Brain microvascular endothelial cell (primary cell): ENCODE results near the gene DLGAP4.

Experiments
- DNase-seq: peaks from one replicate; pipeline ENCODE4 v3.0.0-alpha.2; 2020
- H3K27ac ChIP-seq: fragments of 250-450 bp; sonication (Bioruptor Pico); 2 replicates; pipeline ENCODE4 v1.5.1; 2020; ENCODE audit warnings: mild to moderate bottlenecking, moderate library complexity
- H3K27me3 ChIP-seq: fragments of 250-450 bp; sonication (Bioruptor Pico); replicated peaks from 2 replicates; pipeline ENCODE4 v1.5.1; 2020; ENCODE audit warnings: mild to moderate bottlenecking
- H3K36me3 ChIP-seq: fragments of 250-450 bp; sonication (Bioruptor Pico); replicated peaks from 2 replicates; pipeline ENCODE4 v1.5.1; 2020; ENCODE audit warnings: mild to moderate bottlenecking
- H3K4me3 ChIP-seq: 2 replicates; pipeline ENCODE4 v1.5.1; 2011; ENCODE audit warnings: low read depth, mild to moderate bottlenecking, control low read depth, low read length, moderate library complexity
- CTCF ChIP-seq: IDR thresholded peaks from 2 replicates; pipeline ENCODE4 v1.5.1; 2011; ENCODE audit warnings: low read depth, mild to moderate bottlenecking, moderate library complexity, low read length, control low read depth, inconsistent platforms; ENCODE audit errors: missing control alignments
- in situ Hi-C: cut with HindIII; loops from 2 replicates; pipeline ENCODE4 v1.10.0; 2017; ENCODE audit warnings: low sequenced_read_pairs, low pct_ligation_motif_present

The DLGAP4 gene

GRCh38 chr20:36478137-36478905, 172.2 kb downstream of the DLGAP4 start:
- peak; percentile 19 for TF ChIP-seq CTCF
- Histone ChIP-seq H3K27me3 (no peaks in the 10 kb centered on the region), H3K36me3 (peaks cover 7% of the 10 kb centered on the region), H3K4me3 (no peak overlapping the region), H3K27ac (no peak overlapping the region)
- in situ Hi-C loops, result no loop called here
- peak; percentile 38 for DNase-seq

- in situ Hi-C loops, result no loop called here
- Histone ChIP-seq H3K4me3 (no peak overlapping the region), H3K27me3 (no peaks in the 10 kb centered on the region), H3K27ac (no peak overlapping the region), H3K36me3 (peaks cover 10% of the 10 kb centered on the region)
- no peak for DNase-seq
- TF ChIP-seq CTCF, result peak; percentile 23
Observed at GRCh38 chr20:36479938-36480337, 173.8 kb downstream of the DLGAP4 start.

- in situ Hi-C loops, result no loop called here
- Histone ChIP-seq H3K4me3 (no peak overlapping the region), H3K36me3 (peaks cover 10% of the 10 kb centered on the region), H3K27me3 (no peaks in the 10 kb centered on the region), H3K27ac (no peak overlapping the region)
- no peak for TF ChIP-seq CTCF
- no peak for DNase-seq
Observed at GRCh38 chr20:36480456-36481048, 174.4 kb downstream of the DLGAP4 start.

- H3K36me3 ChIP-seq, result peaks cover 12% of the 10 kb centered on the region
- in situ Hi-C loops, result no loop called here
- no peak overlapping the region for H3K27ac ChIP-seq
- no peak for DNase-seq
- H3K4me3 ChIP-seq, result no peak overlapping the region
- H3K27me3 ChIP-seq, result no peaks in the 10 kb centered on the region
- TF ChIP-seq CTCF, result peak; percentile 21
Observed at GRCh38 chr20:36481380-36482043, 175.4 kb downstream of the DLGAP4 start.

GRCh38 chr20:36482044-36482473, 175.9 kb downstream of the DLGAP4 start:
- no peak for DNase-seq
- H3K27ac ChIP-seq, result no peak overlapping the region
- no peak for TF ChIP-seq CTCF
- H3K36me3 ChIP-seq, result peaks cover 12% of the 10 kb centered on the region
- no peaks in the 10 kb centered on the region for H3K27me3 ChIP-seq
- no peak overlapping the region for H3K4me3 ChIP-seq
- in situ Hi-C loops, result no loop called here
